B cell (primary cell): Measurements from ENCODE around the gene DNAH8. TPM values are rescaled to one million over a fixed set of nuclear protein-coding genes. Genes with fewer than 3 reads are reported as not detected.

Source experiments
- ATAC-seq: fragments of 200-7000 bp; cut with Tn5 transposase; one replicate; pipeline ENCODE4 v1.10.0; 2021; ENCODE audit warnings: low read depth, mild to moderate bottlenecking, moderate number of reproducible peaks, moderate library complexity
- CTCF ChIA-PET: fragments of 350-600 bp; sonication (Branson Sonifier 250); formaldehyde crosslinking; loops from one replicate; lab custom pipeline; 2021; ENCODE audit warnings: antibody characterized with exemption, inconsistent platforms; lab: Charles Lee
- POLR2A ChIA-PET: fragments of 350-600 bp; sonication (Branson Sonifier 250); formaldehyde crosslinking; loops from one replicate; lab custom pipeline; 2021; ENCODE audit warnings: antibody characterized with exemption; lab: Charles Lee
- DNase-seq: peaks from one replicate; pipeline ENCODE4 v3.0.0; 2013
- H2AFZ ChIP-seq: 2 replicates; pipeline ENCODE4 v1.6.1; 2012; ENCODE audit warnings: mild to moderate bottlenecking, low read depth, low read length; ENCODE audit not compliant: insufficient read depth, poor library complexity, severe bottlenecking
- H3K27ac ChIP-seq, 2 donors: 1 replicate in 1 of 2; 2 replicates in 1 of 2; pipeline ENCODE4 v1.5.1; 2012 to 2013; ENCODE audit warnings: low read length in 2 of 2, mild to moderate bottlenecking in 2 of 2, moderate library complexity in 1 of 2
- H3K27me3 ChIP-seq, 4 experiments: fragments of 200-600 bp in 1 of 4; sonication (generic) in 1 of 4; replicated peaks in 1 of 4; 1 replicate in 2 of 4; 2 replicates in 2 of 4; pipeline versions ENCODE4 v1.6.1 to v1.7.0; 2013 to 2016; ENCODE audit warnings: low read length in 3 of 4, mild to moderate bottlenecking in 2 of 4, mixed read lengths in 1 of 4, moderate library complexity in 1 of 4; ENCODE audit not compliant: insufficient read depth in 4 of 4, control insufficient read depth in 3 of 4; ENCODE audit errors: control extremely low read depth in 1 of 4
- H3K36me3 ChIP-seq, 2 experiments: replicated peaks in 1 of 2; 1 replicate in 1 of 2; 2 replicates in 1 of 2; pipeline versions ENCODE4 v1.6.1 to v1.7.1; 2013; ENCODE audit warnings: low read length in 1 of 2; ENCODE audit not compliant: insufficient read depth in 2 of 2, control insufficient read depth in 1 of 2; ENCODE audit errors: control extremely low read depth in 1 of 2, extremely low read depth in 1 of 2
- H3K4me1 ChIP-seq, 2 donors: fragments of 200-600 bp in 1 of 2; sonication (generic) in 1 of 2; 1 replicate in 1 of 2; 2 replicates in 1 of 2; pipeline versions ENCODE4 v1.5.1 to v1.6.1; 2013 to 2017; ENCODE audit warnings: low read length in 2 of 2; ENCODE audit not compliant: control insufficient read depth in 2 of 2, insufficient read depth in 2 of 2
- H3K4me2 ChIP-seq: replicated peaks from 2 replicates; pipeline ENCODE3; 2012; ENCODE audit warnings: mild to moderate bottlenecking, low read depth, low read length; ENCODE audit not compliant: poor library complexity, severe bottlenecking
- H3K4me3 ChIP-seq, 5 experiments: fragments of 200-600 bp in 1 of 5; sonication (generic) in 1 of 5; 1 replicate in 3 of 5; 2 replicates in 2 of 5; pipeline versions ENCODE4 v1.5.1 to v1.7.0; 2011 to 2016; ENCODE audit warnings: low read length in 4 of 5, mild to moderate bottlenecking in 4 of 5, low read depth in 2 of 5, control low read depth in 1 of 5, moderate library complexity in 1 of 5; ENCODE audit not compliant: insufficient read depth in 1 of 5; ENCODE audit errors: control extremely low read depth in 1 of 5, extremely low read depth in 1 of 5
- H3K79me2 ChIP-seq: fragments of 200-600 bp; sonication (generic); one replicate; pipeline ENCODE4 v1.6.0; 2016; ENCODE audit warnings: low read length; ENCODE audit not compliant: control insufficient read depth, insufficient read depth
- H3K9ac ChIP-seq: fragments of 200-600 bp; sonication (generic); 2 replicates; pipeline ENCODE4 v1.6.1; 2017; ENCODE audit warnings: mild to moderate bottlenecking, low read length, moderate library complexity
- H3K9me3 ChIP-seq, 3 donors: one replicate each; pipeline versions ENCODE4 v1.6.1 to v1.7.1; 2013; ENCODE audit warnings: low read length in 2 of 3; ENCODE audit not compliant: control insufficient read depth in 2 of 3, insufficient read depth in 1 of 3; ENCODE audit errors: control extremely low read depth in 1 of 3
- H4K20me1 ChIP-seq: 2 replicates; pipeline ENCODE4 v1.6.0; 2012; ENCODE audit warnings: mild to moderate bottlenecking, low read length; ENCODE audit not compliant: insufficient read depth, control insufficient read depth, poor library complexity, severe bottlenecking
- H3K27ac Mint-ChIP-seq: one replicate; pipeline ENCODE4 v1.8.0; 2021; ENCODE audit warnings: mixed read lengths
- H3K27me3 Mint-ChIP-seq: one replicate; pipeline ENCODE4 v1.8.0; 2021; ENCODE audit warnings: mixed read lengths
- H3K4me1 Mint-ChIP-seq: one replicate; pipeline ENCODE4 v1.8.0; 2021; ENCODE audit warnings: mixed read lengths
- H3K4me3 Mint-ChIP-seq: one replicate; pipeline ENCODE4 v1.8.0; 2021; ENCODE audit warnings: mixed read lengths
- H3K9me3 Mint-ChIP-seq: one replicate; pipeline ENCODE4 v1.8.0; 2022; ENCODE audit warnings: mixed read lengths; ENCODE audit not compliant: insufficient read depth
- CTCF ChIP-seq: fragments of 200-600 bp; IDR thresholded peaks from one replicate; pipeline ENCODE4 v1.8.0; 2022; ENCODE audit warnings: antibody characterized with exemption, mild to moderate bottlenecking
- EZH2 ChIP-seq: IDR thresholded peaks from 2 replicates; pipeline ENCODE4 v1.6.1; 2012; ENCODE audit warnings: borderline replicate concordance, low read depth, mild to moderate bottlenecking, moderate library complexity, low read length; ENCODE audit not compliant: insufficient read depth, poor library complexity, severe bottlenecking
- WGBS: methylation state at CpG from one replicate; pipeline ENCODE4 v1.1.5; 2013; ENCODE audit warnings: missing lambda C conversion rate; ENCODE audit not compliant: insufficient coverage; 5-methylcytosine and 5-hydroxymethylcytosine counted together
- intact Hi-C: fragments of 100-400 bp; cut with micrococcal nuclease; formaldehyde crosslinking; loops from one replicate; pipeline ENCODE4 v1.10.0; 2022
- polyA plus RNA-seq: library from polyadenylated mRNA; depleted of rRNA; stranded (reverse); fragments of >200 nt; gene quantifications from 2 replicates; pipeline ENCODE4 v1.2.3, GENCODE V29; 2012
- total RNA-seq, 2 donors: library from RNA; stranded (reverse); fragments of 120-200 nt in 1 of 2; gene quantifications; 1 replicate in 1 of 2; 2 replicates in 1 of 2; pipeline versions ENCODE4 v1.2.3 to v1.2.4, GENCODE V29; 2013 to 2022

Gene DNAH8
- total and polyA plus RNA-seq, 2 donors (not counting 1 experiment from before 2014, with no cell fraction given): 0.69 to 1.1 TPM

GRCh38 chr6:38867726-38868125, 152.6 kb downstream of the DNAH8 start:
- Histone ChIP-seq H3K27me3 (no peaks in the 10 kb centered on the region), H3K9ac (no peak overlapping the region), H3K4me3 (no peak overlapping the region), H3K9me3 (no peaks in the 10 kb centered on the region), H3K79me2 (no peaks in the 10 kb centered on the region), H4K20me1 (no peaks in the 10 kb centered on the region), H3K4me1 (no peaks in the 10 kb centered on the region), H3K36me3 (no peaks in the 10 kb centered on the region), H3K4me2 (no peak overlapping the region), H2AFZ (no peak overlapping the region), H3K27ac (no peak overlapping the region)
- CTCF ChIA-PET: interaction anchor here (0.7 to 0.9 kb wide), 2 partner anchors 435 to 439 kb away, joined by 3 to 4 read pairs; no protein-coding TSS in a partner anchor
- DNase-seq: no peak
- intact Hi-C loops: no loop called here
- no CpG with 5 or more reads among the region's 2 CpGs for WGBS
- Mint-ChIP-seq H3K4me3 (no peak overlapping the region), H3K9me3 (no peaks in the 10 kb centered on the region), H3K27me3 (peaks cover 3% of the 10 kb centered on the region), H3K27ac (no peak overlapping the region), H3K4me1 (peaks cover 3% of the 10 kb centered on the region)
- POLR2A ChIA-PET: no interaction called here
- no peak for ATAC-seq
- no peak for TF ChIP-seq CTCF
- TF ChIP-seq EZH2: no peak

GRCh38 chr6:38871741-38872568, 156.8 kb downstream of the DNAH8 start:
- no peak overlapping the region for H3K9ac ChIP-seq
- Mint-ChIP-seq H3K9me3 (no peaks in the 10 kb centered on the region), H3K4me1 (peaks cover 3% of the 10 kb centered on the region), H3K27ac (no peak overlapping the region), H3K4me3 (no peak overlapping the region), H3K27me3 (peaks cover 3% of the 10 kb centered on the region)
- TF ChIP-seq CTCF (peak; percentile 93), EZH2 (no peak)
- H4K20me1 ChIP-seq: no peaks in the 10 kb centered on the region
- H3K4me2 ChIP-seq: no peak overlapping the region
- 43% methylated on average over 5 of the region's 15 CpGs for WGBS
- no peak for ATAC-seq
- no peaks in the 10 kb centered on the region for H3K4me1 ChIP-seq
- H2AFZ ChIP-seq: peak overlapping the region; percentile 32
- no peak overlapping the region for H3K27ac ChIP-seq
- DNase-seq: peak; percentile 53
- H3K79me2 ChIP-seq: no peaks in the 10 kb centered on the region
- CTCF ChIA-PET: interaction anchor here (0.6 to 6.7 kb wide), 13 partner anchors 9 to 1340 kb away, joined by 3 to 102 read pairs (median 4); no protein-coding TSS in a partner anchor
- no peaks in the 10 kb centered on the region for H3K9me3 ChIP-seq
- H3K36me3 ChIP-seq: no peaks in the 10 kb centered on the region
- POLR2A ChIA-PET: no interaction called here
- intact Hi-C loops: loop anchor here (1.0 to 5.0 kb wide), 2 partner anchors 230 to 438 kb away; no protein-coding TSS in a partner anchor
- no peaks in the 10 kb centered on the region for H3K27me3 ChIP-seq
- H3K4me3 ChIP-seq: no peak overlapping the region
